Astrocyte of the spinal cord (primary cell): ENCODE data around the gene TRAM1L1.

Experiments used
- DNase-seq: peaks from one replicate; pipeline ENCODE4 v3.0.0; 2011; ENCODE audit warnings: low read depth, low spot score
- H3K4me3 ChIP-seq: 2 replicates; pipeline ENCODE4 v1.5.1; 2011; ENCODE audit warnings: low read depth, mild to moderate bottlenecking, low read length, moderate library complexity
- CTCF ChIP-seq: IDR thresholded peaks from 2 replicates; pipeline ENCODE4 v1.5.1; 2012; ENCODE audit warnings: low read depth, mild to moderate bottlenecking, low read length, inconsistent platforms
- in situ Hi-C: cut with HindIII; loops from 2 replicates; pipeline ENCODE4 v1.10.0; 2017; ENCODE audit warnings: low sequenced_read_pairs

Gene TRAM1L1

GRCh38 chr4:117068120-117068519 lies 17.3 kb downstream of the TRAM1L1 start:
- in situ Hi-C loops, result no loop called here
- H3K4me3 ChIP-seq, result no peak overlapping the region
- no peak for DNase-seq
- TF ChIP-seq CTCF, result no peak

- peak; percentile 84 for DNase-seq
- H3K4me3 ChIP-seq, result no peak overlapping the region
- in situ Hi-C loops, result no loop called here
- no peak for TF ChIP-seq CTCF
Measured at GRCh38 chr4:117063961-117064696, 21.2 kb downstream of the TRAM1L1 start.

- no peak overlapping the region for H3K4me3 ChIP-seq
- in situ Hi-C loops, result no loop called here
- DNase-seq, result no peak
- TF ChIP-seq CTCF, result no peak
Measured at GRCh38 chr4:117042962-117043361, 42.4 kb downstream of the TRAM1L1 start.
